Mucosa of descending colon (tissue), 3 donors: ENCODE results near the gene ZNF763. TPM values are rescaled to one million over a fixed set of nuclear protein-coding genes. Genes with fewer than 3 reads are reported as not detected.
"Not testable (repeated sequence)": the region's sequence is repeated elsewhere in the genome, so short reads cannot be mapped to it uniquely, and the experiment has no call there.

ENCODE experiments used
- ATAC-seq: fragments of 200-7000 bp; cut with Tn5 transposase; one replicate; pipeline ENCODE4 v1.9.1; 2020; ENCODE audit warnings: mild to moderate bottlenecking, moderate library complexity
- DNase-seq, 3 donors: peaks; one replicate each; pipeline ENCODE4 v3.0.0-alpha.2; 2020
- H3K36me3 ChIP-seq: fragments of 200-600 bp; one replicate; pipeline ENCODE4 v1.8.0; 2021; ENCODE audit warnings: low read depth, mild to moderate bottlenecking
- H3K4me1 ChIP-seq: fragments of 200-600 bp; one replicate; pipeline ENCODE4 v1.8.0; 2021; ENCODE audit warnings: low read depth, mild to moderate bottlenecking
- H3K4me3 ChIP-seq: fragments of 200-600 bp; one replicate; pipeline ENCODE4 v1.8.0; 2021; ENCODE audit warnings: mild to moderate bottlenecking
- H3K9me3 ChIP-seq: fragments of 200-600 bp; one replicate; pipeline ENCODE4 v1.8.0; 2021; ENCODE audit warnings: mild to moderate bottlenecking
- intact Hi-C, 2 donors: fragments of 100-400 bp; cut with DNase I in 1 of 2; cut with micrococcal nuclease in 1 of 2; formaldehyde crosslinking; loops; one replicate each; pipeline versions ENCODE4 v1.11.0 to v1.11.1; 2022; cut with DNase I, micrococcal nuclease
- total RNA-seq, 3 donors: library from RNA; stranded (reverse); fragmentation: NEBNext Ultra II Directional in 2 of 3; extraction: Animal tissue kit (Norgen Biotek cat#: 25700) in 2 of 3; gene quantifications; one replicate each; pipeline versions ENCODE4 v1.2.1 to v1.2.4, GENCODE V29; 2021 to 2023
- TF ChIP-seq, protein P1 (sequence below): fragments of 200-600 bp; IDR thresholded peaks from one replicate; pipeline ENCODE4 v1.8.0; 2022; ENCODE audit warnings: antibody characterized with exemption, mild to moderate bottlenecking
- donor health status: DM: no; HTN: no; CAD: no; lungs with moderate emphysema.
- donor health status: DM: no; HTN: no; CAD: no.
- donor health status: DM: no; HTN: yes; CAD: no.

Gene ZNF763
- total RNA-seq, 3 donors from 2014 or later, result 4.7 to 8.9 (median 6.7) TPM

DNA sequence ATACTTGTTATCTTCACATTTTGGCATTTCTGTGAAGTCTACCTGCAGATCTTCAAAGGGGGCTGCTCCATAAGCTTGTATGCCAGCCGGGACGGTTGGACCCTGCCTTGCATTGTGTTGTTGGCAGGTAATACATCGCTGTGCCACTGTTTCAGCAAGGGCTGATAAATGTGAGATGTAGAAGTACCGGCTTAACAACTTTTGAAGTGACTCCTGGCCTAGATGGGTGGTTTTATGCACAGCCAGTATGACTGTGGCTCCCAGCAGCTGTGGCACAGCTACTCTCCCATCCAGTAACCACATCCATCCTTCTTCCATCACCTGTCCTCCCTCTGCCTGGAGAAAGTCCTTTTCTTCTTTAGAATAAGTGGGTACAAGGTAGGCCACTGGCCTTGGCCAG lies 20.2 kb upstream of the ZNF763 start:
- Histone ChIP-seq H3K4me1 (no peaks in the 10 kb centered on the region), H3K36me3 (peaks cover 41% of the 10 kb centered on the region), H3K4me3 (no peak overlapping the region), H3K9me3 (peaks cover 100% of the 10 kb centered on the region)
- TF ChIP-seq, protein P1, sequence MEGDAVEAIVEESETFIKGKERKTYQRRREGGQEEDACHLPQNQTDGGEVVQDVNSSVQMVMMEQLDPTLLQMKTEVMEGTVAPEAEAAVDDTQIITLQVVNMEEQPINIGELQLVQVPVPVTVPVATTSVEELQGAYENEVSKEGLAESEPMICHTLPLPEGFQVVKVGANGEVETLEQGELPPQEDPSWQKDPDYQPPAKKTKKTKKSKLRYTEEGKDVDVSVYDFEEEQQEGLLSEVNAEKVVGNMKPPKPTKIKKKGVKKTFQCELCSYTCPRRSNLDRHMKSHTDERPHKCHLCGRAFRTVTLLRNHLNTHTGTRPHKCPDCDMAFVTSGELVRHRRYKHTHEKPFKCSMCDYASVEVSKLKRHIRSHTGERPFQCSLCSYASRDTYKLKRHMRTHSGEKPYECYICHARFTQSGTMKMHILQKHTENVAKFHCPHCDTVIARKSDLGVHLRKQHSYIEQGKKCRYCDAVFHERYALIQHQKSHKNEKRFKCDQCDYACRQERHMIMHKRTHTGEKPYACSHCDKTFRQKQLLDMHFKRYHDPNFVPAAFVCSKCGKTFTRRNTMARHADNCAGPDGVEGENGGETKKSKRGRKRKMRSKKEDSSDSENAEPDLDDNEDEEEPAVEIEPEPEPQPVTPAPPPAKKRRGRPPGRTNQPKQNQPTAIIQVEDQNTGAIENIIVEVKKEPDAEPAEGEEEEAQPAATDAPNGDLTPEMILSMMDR, result no peak
- ATAC-seq, result no peak
- intact Hi-C loops, result no loop called here
- DNase-seq, result no peak

DNA sequence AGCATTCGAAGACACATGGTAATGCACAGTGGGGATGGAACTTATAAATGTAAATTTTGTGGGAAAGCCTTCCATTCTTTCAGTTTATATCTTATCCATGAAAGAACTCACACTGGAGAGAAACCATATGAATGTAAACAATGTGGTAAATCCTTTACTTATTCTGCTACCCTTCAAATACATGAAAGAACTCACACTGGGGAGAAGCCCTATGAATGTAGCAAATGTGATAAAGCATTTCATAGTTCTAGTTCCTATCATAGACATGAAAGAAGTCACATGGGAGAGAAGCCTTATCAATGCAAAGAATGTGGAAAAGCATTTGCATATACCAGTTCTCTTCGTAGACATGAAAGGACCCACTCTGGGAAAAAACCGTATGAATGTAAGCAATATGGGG lies 16.2 kb upstream of the ZNF763 start:
- H3K4me1 ChIP-seq, result no peaks in the 10 kb centered on the region
- no peak for ATAC-seq
- intact Hi-C loops, result no loop called here
- DNase-seq, result no peak
- H3K36me3 ChIP-seq, result peaks cover 30% of the 10 kb centered on the region
- H3K9me3 ChIP-seq, result peaks cover 100% of the 10 kb centered on the region
- no peak overlapping the region for H3K4me3 ChIP-seq
- TF ChIP-seq, protein P1, result no peak

DNA sequence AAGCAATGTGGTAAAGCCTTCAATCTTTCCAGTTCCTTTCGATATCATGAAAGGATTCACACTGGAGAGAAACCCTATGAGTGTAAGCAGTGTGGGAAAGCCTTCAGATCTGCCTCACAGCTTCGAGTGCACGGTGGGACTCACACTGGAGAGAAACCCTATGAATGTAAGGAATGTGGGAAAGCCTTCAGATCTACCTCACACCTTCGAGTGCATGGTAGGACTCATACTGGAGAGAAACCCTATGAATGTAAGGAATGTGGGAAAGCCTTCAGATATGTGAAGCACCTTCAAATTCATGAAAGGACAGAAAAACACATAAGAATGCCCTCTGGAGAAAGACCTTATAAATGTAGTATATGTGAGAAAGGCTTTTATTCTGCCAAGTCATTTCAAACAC lies 15.6 kb upstream of the ZNF763 start:
- intact Hi-C loops, result no loop called here
- DNase-seq (no peak), ATAC-seq (no peak)
- H3K4me3 ChIP-seq, result no peak overlapping the region
- no peaks in the 10 kb centered on the region for H3K4me1 ChIP-seq
- peaks cover 30% of the 10 kb centered on the region for H3K36me3 ChIP-seq
- H3K9me3 ChIP-seq, result peaks cover 99% of the 10 kb centered on the region
- TF ChIP-seq, protein P1, result no peak

DNA sequence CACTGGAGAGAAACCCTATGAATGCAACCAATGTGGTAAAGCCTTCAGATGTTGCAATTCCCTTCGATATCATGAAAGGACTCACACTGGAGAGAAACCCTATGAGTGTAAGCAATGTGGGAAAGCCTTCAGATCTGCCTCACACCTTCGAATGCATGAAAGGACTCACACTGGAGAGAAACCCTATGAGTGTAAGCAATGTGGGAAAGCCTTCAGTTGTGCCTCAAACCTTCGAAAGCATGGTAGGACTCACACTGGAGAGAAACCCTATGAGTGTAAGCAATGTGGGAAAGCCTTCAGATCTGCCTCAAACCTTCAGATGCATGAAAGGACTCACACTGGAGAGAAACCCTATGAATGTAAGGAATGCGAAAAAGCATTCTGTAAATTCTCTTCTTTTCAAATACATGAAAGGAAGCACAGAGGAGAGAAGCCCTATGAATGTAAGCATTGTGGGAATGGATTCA lies 15.2 kb upstream of the ZNF763 start:
- H3K4me1 ChIP-seq, ATAC-seq, intact Hi-C loops, DNase-seq, H3K4me3 ChIP-seq: not testable (repeated sequence)
- Histone ChIP-seq H3K36me3 (peaks cover 30% of the 10 kb centered on the region), H3K9me3 (peaks cover 99% of the 10 kb centered on the region)

DNA sequence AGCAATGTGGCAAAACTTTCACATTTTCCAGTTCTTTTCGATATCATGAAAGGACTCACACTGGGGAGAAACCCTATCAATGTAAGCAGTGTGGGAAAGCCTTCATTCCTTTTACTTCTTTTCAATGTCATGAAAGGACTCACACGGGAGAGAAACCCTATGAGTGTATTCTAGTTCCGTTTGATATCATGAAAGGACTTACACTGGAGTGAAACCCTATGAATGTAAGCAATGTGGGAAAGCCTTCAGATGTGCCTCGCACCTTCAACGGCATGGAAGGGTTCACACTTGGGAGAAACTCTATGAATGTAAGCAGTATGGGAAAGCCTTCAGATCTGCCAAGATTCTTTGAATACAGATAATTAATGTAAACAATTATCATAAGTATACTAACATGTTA lies 14.5 kb upstream of the ZNF763 start:
- Histone ChIP-seq H3K36me3 (peaks cover 30% of the 10 kb centered on the region), H3K4me3 (no peak overlapping the region), H3K9me3 (peaks cover 99% of the 10 kb centered on the region), H3K4me1 (no peaks in the 10 kb centered on the region)
- DNase-seq (no peak), ATAC-seq (no peak)
- intact Hi-C loops, result no loop called here
- TF ChIP-seq, protein P1, result no peak

DNA sequence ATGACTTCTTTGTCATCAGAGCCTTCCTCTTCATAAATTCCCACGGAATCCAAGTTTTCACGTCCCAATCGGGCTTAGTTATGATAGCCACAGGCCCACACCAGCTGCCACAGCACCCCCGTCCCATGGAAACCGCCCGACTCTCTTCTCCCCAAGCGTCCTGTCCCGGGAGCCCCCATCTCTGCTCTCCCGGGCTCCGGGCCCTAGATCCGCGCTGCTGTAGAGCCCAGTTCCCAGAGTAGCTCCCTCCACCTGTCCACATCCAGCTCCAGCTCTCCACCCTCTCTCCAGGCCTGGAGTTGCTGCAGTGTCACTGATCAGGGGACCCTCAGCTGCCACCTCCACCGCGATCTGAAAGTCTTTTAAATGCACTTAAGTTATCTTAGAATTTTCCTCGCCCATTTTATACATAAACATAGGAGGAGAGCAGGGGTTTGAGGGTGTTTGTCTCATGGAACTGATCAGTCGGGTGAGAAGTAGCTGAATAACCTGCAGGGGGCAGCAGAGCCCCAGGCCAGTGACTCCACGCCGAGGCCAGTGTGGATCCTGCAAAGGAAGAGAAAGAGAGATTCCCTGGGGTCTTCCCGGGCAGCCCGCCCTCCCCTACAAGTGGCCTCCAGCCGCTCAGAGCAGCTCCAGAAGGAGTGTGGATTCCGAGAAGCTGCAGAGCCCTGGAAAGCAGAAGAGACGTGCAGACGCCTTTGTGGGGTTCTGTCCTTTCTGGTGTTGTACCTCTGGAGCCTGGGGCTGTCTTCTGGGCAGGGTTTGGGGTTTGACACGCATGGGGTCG lies 1.1 kb upstream of the ZNF763 start:
- no peaks in the 10 kb centered on the region for H3K9me3 ChIP-seq
- TF ChIP-seq, protein P1, result peak; percentile 69
- no peak overlapping the region for H3K4me3 ChIP-seq
- DNase-seq (peak; percentile 79 to 82 (median 79)), ATAC-seq (peak; percentile 67)
- H3K36me3 ChIP-seq, result no peaks in the 10 kb centered on the region
- intact Hi-C loops, result no loop called here
- H3K4me1 ChIP-seq, result peaks cover 9% of the 10 kb centered on the region
